Measurements from ENCODE around the gene F12. TPM values are rescaled to one million over a fixed set of nuclear protein-coding genes. Genes with fewer than 3 reads are reported as not detected.
A peak's percentile ranks its signal among the peaks of the same experiment; 100 is the strongest.

Gene F12
- total and polyA plus RNA-seq, 2 of the 8 experiments (the other 6 are each of a cell fraction or from before 2014, with no cell fraction given) = 6.5 to 7.8 TPM

- peak; percentile 22 to 41; a peak in 2 of 4 replicates for TF ChIP-seq RAD21 (IDR thresholded peaks at IDR 0.05 in 1 of 2, conservative IDR thresholded peaks at IDR 0.05 in 1 of 2; ENCODE audit: low read depth in 2 of 2, low read length in 2 of 2)
- TF ChIP-seq EP300 (IDR thresholded peaks at IDR 0.05; ENCODE audit: borderline replicate concordance in 1 of 2, low read depth in 2 of 2, low read length in 2 of 2) = no peak
Measured at GRCh38 chr5:177382423-177383029, 26.8 kb downstream of the F12 start (continued).
